NCI-H748 treated with DMSO at 0.1 percent for 48 hours (cell line): ENCODE results near the gene CD248.
A peak's percentile ranks its signal among the peaks of the same experiment; 100 is the strongest.
"Not testable (repeated sequence)": the region's sequence is repeated elsewhere in the genome, so short reads cannot be mapped to it uniquely, and the experiment has no call there.

Source experiments
- DNase-seq: peaks from one replicate; lab custom pipeline; 2025; lab: John Stamatoyannopoulos, UW

The CD248 gene

DNA sequence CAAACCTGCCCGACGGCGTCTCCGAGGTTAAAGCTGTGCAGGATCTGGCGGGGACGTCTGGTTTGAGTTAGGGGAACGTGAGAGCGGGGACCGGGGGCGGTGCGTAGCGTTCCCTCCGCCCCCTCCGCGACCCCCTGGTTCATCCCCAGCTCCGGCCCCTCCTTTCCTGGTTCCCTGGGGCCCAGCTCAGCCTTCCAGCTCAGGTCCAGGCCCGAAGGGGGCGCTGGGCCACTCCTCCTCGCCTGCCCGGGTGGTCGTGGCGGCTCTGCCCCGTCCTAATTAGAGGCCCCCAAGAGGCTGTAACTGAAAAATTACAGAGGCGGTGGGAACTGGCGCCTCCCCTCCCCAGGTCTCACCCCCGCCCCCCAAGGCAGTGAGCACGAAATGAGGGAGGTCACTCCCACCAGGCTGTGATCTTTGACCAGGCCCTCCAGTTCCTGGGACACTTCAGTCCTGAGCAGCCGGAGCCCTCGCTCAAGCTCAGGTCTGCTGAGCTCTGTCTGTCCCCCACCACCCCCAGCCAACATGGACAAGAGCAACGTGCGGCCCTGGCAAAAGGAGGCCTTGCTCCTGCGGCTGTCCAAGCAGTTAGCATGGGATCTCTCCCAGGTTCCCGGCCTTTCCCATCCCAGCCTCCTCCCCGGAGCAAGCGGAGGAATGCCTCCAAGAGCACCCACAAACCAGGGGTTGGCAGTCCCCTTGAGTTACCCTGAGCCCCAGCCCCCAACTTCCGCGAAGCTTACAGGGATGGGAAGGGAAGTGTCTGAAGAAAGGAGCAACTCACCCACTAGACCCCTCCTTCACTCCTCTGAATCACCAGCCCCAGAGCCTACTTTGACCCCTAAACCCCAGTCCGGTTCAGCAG is 3.3 kb downstream of the CD248 start:
- DNase-seq = no peak

- DNase-seq = peak; percentile 90
These were observed 4.1 kb downstream of the CD248 start for GRCh38 chr11:66312549-66313320.

- DNase-seq = peak; percentile 93
These were observed 4.8 kb downstream of the CD248 start for GRCh38 chr11:66311965-66312548.

- no peak for DNase-seq
These were observed 5.3 kb downstream of the CD248 start for GRCh38 chr11:66311470-66311964.

GRCh38 chr11:66310803-66311440 is 5.9 kb downstream of the CD248 start:
- DNase-seq = not testable (repeated sequence)

DNA sequence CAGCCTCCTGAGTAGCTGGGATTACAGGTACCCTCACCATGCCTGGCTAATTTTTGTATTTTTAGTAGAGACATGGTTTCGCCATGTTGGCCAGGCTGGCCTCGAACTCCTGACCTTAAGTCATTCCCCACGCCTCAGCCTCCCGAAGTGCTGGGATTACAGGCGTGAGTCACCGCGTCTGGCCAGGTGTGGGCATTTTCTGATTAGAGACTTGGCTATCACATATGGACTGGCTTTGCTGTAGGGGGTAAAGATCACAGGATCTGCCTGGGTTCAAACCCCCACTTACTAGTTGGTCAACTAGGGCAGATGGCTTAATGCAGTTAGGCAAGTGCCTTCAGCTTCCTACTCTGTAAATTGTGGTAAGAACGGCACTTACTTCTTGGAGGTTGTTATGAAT is 6.5 kb downstream of the CD248 start:
- no peak for DNase-seq

GRCh38 chr11:66309475-66309874 is 7.4 kb downstream of the CD248 start:
- DNase-seq = no peak

GRCh38 chr11:66302656-66303055 is 14.2 kb downstream of the CD248 start:
- no peak for DNase-seq

- no peak for DNase-seq
These were observed 17.7 kb downstream of the CD248 start for GRCh38 chr11:66299186-66299585.

DNA sequence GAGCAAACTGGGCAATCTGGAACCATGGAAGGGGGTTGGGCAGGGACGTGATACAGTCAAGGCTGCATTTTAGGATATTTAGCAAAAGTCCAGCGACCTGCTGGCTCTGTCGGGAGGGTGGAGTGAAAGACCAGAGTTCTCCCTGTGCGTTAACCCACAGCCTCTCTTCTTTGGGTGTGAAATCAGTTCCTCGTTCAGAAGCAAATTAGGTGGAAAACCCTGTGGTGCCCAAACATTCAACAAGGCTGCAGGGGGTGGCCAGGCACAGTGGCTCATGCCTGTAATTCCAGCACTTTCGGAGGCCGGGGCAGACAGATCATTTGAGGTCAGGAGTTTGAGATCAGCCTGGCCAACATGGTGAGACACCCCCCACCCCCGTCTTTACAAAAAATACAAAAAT is 19.2 kb downstream of the CD248 start:
- DNase-seq = no peak

GRCh38 chr11:66294626-66295620 is 21.9 kb downstream of the CD248 start:
- DNase-seq = no peak

- DNase-seq = no peak
These were observed 22.8 kb downstream of the CD248 start for GRCh38 chr11:66293777-66294625.

- DNase-seq = no peak
These were observed 23.5 kb downstream of the CD248 start for GRCh38 chr11:66293352-66293751.

DNA sequence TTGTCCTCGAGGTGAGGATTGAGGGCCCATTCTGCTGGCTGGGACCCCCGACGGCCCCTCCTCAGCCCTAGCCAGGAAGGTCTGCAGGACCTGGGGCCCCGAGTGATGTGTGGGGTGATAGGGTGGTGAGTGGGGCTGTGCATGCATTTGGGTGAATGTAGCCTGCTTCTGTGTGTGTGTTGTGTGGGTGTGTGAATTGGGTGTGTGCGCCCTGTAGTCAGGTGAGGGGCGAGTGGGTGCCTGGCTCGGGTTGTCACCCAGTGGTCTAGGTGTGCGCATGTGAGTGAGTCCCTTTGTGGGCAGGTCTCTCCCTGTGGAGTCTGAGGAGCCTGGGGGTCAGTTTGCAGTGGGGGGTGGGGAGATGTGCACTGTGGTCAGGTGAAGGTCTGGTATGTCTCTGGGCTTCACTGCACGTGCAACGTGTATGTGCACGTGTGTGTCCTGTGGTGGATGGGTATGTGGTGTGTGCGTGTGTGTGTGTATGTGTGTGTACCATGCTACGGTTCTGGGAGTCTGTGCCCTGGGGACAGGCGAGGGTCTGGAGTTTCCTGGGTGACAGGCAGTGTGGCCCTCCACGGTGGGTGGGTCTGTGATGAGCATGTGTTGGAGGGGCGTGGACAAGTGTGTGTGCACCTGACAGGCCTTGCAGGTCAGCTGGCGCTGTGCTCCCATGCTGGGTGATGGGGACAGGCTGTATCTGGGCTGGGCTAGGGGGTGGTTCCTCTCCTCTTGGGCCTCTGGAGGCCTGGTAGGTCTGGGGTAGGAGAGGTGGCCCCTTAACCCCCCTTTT is 24.1 kb downstream of the CD248 start:
- no peak for DNase-seq

GRCh38 chr11:66291706-66292542 is 24.9 kb downstream of the CD248 start, which contains the start of gene TMEM151A:
Gene TMEM151A, plus strand, starts transcription at chr11:66291894. Its CDS starts 120 bp downstream, at chr11:66292014.
- no peak for DNase-seq

DNA sequence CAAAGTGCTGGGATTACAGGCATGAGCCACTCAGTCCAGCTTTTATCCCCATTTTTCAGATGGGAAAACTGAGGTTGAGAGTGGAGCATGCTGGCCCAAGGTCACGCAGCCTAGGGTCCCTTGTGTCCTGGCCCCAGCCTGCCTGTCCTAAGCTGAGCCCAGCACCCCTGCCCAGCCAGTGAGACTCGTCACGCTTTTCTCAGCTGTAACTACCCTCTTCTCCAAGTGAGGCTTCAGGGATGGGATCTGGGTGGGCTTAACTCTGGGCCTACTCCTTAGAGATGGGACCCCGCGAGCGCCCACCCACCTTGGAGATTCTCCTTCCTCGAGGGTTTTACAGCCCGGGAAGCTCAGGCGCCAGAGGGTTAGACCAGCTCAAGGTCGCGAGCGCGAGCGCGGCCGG is 25.5 kb downstream of the CD248 start:
- DNase-seq = no peak

DNA sequence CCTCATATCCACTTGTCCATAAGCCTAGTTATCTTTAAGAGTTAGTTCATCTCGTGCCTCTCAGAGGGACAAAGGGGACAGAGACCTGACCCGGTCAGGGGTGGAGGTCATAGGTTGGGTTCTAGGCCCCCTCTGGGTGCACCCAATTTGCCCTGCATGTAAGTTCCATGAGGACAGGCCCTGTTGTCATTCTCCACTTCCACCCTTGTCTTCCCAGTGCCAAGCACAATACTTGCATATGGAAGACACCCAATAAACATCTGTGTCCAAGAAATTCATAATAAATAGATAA is 26.6 kb downstream of the CD248 start:
- no peak for DNase-seq
